Lower lobe of right lung (tissue), 2 donors: ENCODE measurements around the gene KRTAP10-10. TPM values are rescaled to one million over a fixed set of nuclear protein-coding genes. Genes with fewer than 3 reads are reported as not detected.
A peak's percentile ranks its signal among the peaks of the same experiment; 100 is the strongest.

Experiments
- ATAC-seq, 2 donors: fragments of 200-7000 bp; cut with Tn5 transposase; one replicate each; pipeline ENCODE4 v1.9.1; 2020 to 2022; ENCODE audit warnings: mild to moderate bottlenecking in 2 of 2, moderate library complexity in 2 of 2
- DNase-seq: peaks from one replicate; pipeline ENCODE4 v3.0.0-alpha.2; 2020
- H3K27ac ChIP-seq: fragments of 200-600 bp; one replicate; pipeline ENCODE4 v1.8.0; 2022
- H3K27me3 ChIP-seq: fragments of 200-600 bp; one replicate; pipeline ENCODE4 v1.8.0; 2022; ENCODE audit warnings: low read depth
- H3K36me3 ChIP-seq: fragments of 200-600 bp; one replicate; pipeline ENCODE4 v1.8.0; 2022; ENCODE audit warnings: mild to moderate bottlenecking
- H3K4me1 ChIP-seq: fragments of 200-600 bp; one replicate; pipeline ENCODE4 v1.8.0; 2022
- H3K4me3 ChIP-seq: fragments of 200-600 bp; one replicate; pipeline ENCODE4 v1.8.0; 2022; ENCODE audit warnings: mild to moderate bottlenecking
- H3K9me3 ChIP-seq: fragments of 200-600 bp; one replicate; pipeline ENCODE4 v1.8.0; 2022
- intact Hi-C: fragments of 100-400 bp; cut with DNase I; formaldehyde crosslinking; loops from one replicate; pipeline ENCODE4 v1.11.0; 2022
- total RNA-seq: library from RNA; stranded (reverse); fragmentation: NEBNext Ultra II Directional; extraction: Animal tissue kit (Norgen Biotek cat#: 25700); gene quantifications from one replicate; pipeline ENCODE4 v1.2.1, GENCODE V29; 2021
- TF ChIP-seq, protein P1 (sequence below): fragments of 200-600 bp; IDR thresholded peaks from one replicate; pipeline ENCODE4 v1.8.0; 2022; ENCODE audit warnings: antibody characterized with exemption, mild to moderate bottlenecking
- donor health status: DM: no; HTN: yes; CAD: no; lungs with severe emphysema.

KRTAP10-10 gene
- total RNA-seq, 1 donor from 2014 or later = not detected

- DNase-seq = no peak
- H3K4me3 ChIP-seq = no peak within 1 kb of the TSS
- no peak within 1 kb of the TSS for H3K27ac ChIP-seq
- ATAC-seq = peak in 1 of 2 donors; percentile 28
- intact Hi-C loops = no loop called here
- TF ChIP-seq, protein P1, sequence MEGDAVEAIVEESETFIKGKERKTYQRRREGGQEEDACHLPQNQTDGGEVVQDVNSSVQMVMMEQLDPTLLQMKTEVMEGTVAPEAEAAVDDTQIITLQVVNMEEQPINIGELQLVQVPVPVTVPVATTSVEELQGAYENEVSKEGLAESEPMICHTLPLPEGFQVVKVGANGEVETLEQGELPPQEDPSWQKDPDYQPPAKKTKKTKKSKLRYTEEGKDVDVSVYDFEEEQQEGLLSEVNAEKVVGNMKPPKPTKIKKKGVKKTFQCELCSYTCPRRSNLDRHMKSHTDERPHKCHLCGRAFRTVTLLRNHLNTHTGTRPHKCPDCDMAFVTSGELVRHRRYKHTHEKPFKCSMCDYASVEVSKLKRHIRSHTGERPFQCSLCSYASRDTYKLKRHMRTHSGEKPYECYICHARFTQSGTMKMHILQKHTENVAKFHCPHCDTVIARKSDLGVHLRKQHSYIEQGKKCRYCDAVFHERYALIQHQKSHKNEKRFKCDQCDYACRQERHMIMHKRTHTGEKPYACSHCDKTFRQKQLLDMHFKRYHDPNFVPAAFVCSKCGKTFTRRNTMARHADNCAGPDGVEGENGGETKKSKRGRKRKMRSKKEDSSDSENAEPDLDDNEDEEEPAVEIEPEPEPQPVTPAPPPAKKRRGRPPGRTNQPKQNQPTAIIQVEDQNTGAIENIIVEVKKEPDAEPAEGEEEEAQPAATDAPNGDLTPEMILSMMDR = no peak
- H3K36me3 ChIP-seq = no peaks in the 10 kb centered on the region
- no peaks in the 10 kb centered on the region for H3K4me1 ChIP-seq
- no peaks in the 10 kb centered on the region for H3K9me3 ChIP-seq
- peaks cover 17% of the 10 kb centered on the region for H3K27me3 ChIP-seq
These were observed 44.5 kb upstream of the KRTAP10-10 start, which contains the start of gene KRTAP10-6 for GRCh38 chr21:44592446-44593311. Gene KRTAP10-6, minus strand, starts transcription at chr21:44592505. Its CDS starts 21 bp downstream, at chr21:44592484.

- TF ChIP-seq, protein P1 = no peak
- Histone ChIP-seq H3K4me1 (no peaks in the 10 kb centered on the region), H3K9me3 (no peaks in the 10 kb centered on the region), H3K27me3 (peaks cover 21% of the 10 kb centered on the region), H3K27ac (no peak overlapping the region), H3K36me3 (no peaks in the 10 kb centered on the region), H3K4me3 (no peak overlapping the region)
- intact Hi-C loops = no loop called here
- no peak for DNase-seq
- no peak for ATAC-seq
These were observed 43.4 kb upstream of the KRTAP10-10 start for GRCh38 chr21:44593598-44594405.

- Histone ChIP-seq H3K4me1 (no peaks in the 10 kb centered on the region), H3K27me3 (peaks cover 17% of the 10 kb centered on the region), H3K36me3 (no peaks in the 10 kb centered on the region), H3K4me3 (no peak overlapping the region), H3K27ac (no peak overlapping the region), H3K9me3 (no peaks in the 10 kb centered on the region)
- DNase-seq = no peak
- TF ChIP-seq, protein P1 = no peak
- intact Hi-C loops = no loop called here
- ATAC-seq = no peak
These were observed 42.7 kb upstream of the KRTAP10-10 start for GRCh38 chr21:44594406-44594916.

DNA sequence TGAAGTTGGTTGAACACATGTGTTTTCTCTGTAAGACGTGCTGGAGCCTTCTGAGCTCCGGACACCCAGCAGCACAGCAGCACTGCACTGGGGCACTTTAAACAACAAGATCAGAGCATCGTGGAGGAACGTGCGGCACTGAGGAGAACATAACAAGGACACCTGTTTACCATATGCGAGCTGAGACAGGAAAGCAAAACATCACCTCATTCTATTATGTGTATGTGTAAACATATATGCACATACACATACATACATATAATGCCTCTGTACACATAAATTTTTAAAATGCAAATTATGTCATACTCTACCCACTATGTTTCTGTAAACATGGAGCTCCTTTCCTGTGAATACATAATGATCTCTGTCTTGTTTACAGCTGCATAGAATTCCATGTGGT lies 41.6 kb upstream of the KRTAP10-10 start:
- intact Hi-C loops = no loop called here
- H3K27ac ChIP-seq = no peak overlapping the region

More for the DNA sequence above, 41.6 kb upstream of the KRTAP10-10 start:
- Histone ChIP-seq H3K36me3 (no peaks in the 10 kb centered on the region), H3K4me3 (no peak overlapping the region), H3K9me3 (no peaks in the 10 kb centered on the region), H3K27me3 (peaks cover 13% of the 10 kb centered on the region), H3K4me1 (no peaks in the 10 kb centered on the region)
- TF ChIP-seq, protein P1 = no peak
- no peak for DNase-seq
- no peak for ATAC-seq
